Astrocyte of the cerebellum (primary cell): ENCODE measurements around the gene OPA1.

Source experiments
- DNase-seq: peaks from one replicate; pipeline ENCODE4 v3.0.0-alpha.2; 2011; ENCODE audit warnings: low read depth
- H3K4me3 ChIP-seq: 2 replicates; pipeline ENCODE4 v1.5.1; 2011; ENCODE audit warnings: mild to moderate bottlenecking, low read depth, low read length, moderate library complexity
- CTCF ChIP-seq: IDR thresholded peaks from 2 replicates; pipeline ENCODE4 v1.5.1; 2012; ENCODE audit warnings: low read length, low read depth, moderate library complexity, mild to moderate bottlenecking; ENCODE audit errors: missing control alignments
- in situ Hi-C: cut with HindIII; loops from 2 replicates; pipeline ENCODE4 v1.10.0; 2017; ENCODE audit warnings: low sequenced_read_pairs

The OPA1 gene

GRCh38 chr3:193586526-193586925, 6.5 kb upstream of the OPA1 start:
- no peak for TF ChIP-seq CTCF
- no peak overlapping the region for H3K4me3 ChIP-seq
- in situ Hi-C loops = loop anchor here (10.0 kb wide), 1 partner anchor 762 kb away; no protein-coding TSS in a partner anchor
- no peak for DNase-seq

GRCh38 chr3:193589129-193589528, 3.9 kb upstream of the OPA1 start:
- in situ Hi-C loops = loop anchor here (10.0 kb wide), 1 partner anchor 764 kb away; no protein-coding TSS in a partner anchor
- TF ChIP-seq CTCF = no peak
- H3K4me3 ChIP-seq = no peak overlapping the region
- DNase-seq = no peak

- no peak overlapping the region for H3K4me3 ChIP-seq
- no peak for TF ChIP-seq CTCF
- in situ Hi-C loops = loop anchor here (10.0 kb wide), 1 partner anchor 765 kb away; no protein-coding TSS in a partner anchor
- DNase-seq = no peak
Observed at GRCh38 chr3:193589616-193590015, 3.4 kb upstream of the OPA1 start.

GRCh38 chr3:193590088-193590856, 2.7 kb upstream of the OPA1 start:
- H3K4me3 ChIP-seq = no peak overlapping the region
- in situ Hi-C loops = no loop called here
- no peak for DNase-seq
- no peak for TF ChIP-seq CTCF

- no peak for TF ChIP-seq CTCF
- in situ Hi-C loops = no loop called here
- peak overlapping the region; percentile 95 for H3K4me3 ChIP-seq
- no peak for DNase-seq
Observed at GRCh38 chr3:193593668-193594030, 641 bp downstream of the OPA1 start.

- TF ChIP-seq CTCF = no peak
- in situ Hi-C loops = no loop called here
- no peak overlapping the region for H3K4me3 ChIP-seq
- no peak for DNase-seq
Observed at GRCh38 chr3:193594946-193595689, 2.1 kb downstream of the OPA1 start.
